ENCODE measurements around the gene LPP.

DNA sequence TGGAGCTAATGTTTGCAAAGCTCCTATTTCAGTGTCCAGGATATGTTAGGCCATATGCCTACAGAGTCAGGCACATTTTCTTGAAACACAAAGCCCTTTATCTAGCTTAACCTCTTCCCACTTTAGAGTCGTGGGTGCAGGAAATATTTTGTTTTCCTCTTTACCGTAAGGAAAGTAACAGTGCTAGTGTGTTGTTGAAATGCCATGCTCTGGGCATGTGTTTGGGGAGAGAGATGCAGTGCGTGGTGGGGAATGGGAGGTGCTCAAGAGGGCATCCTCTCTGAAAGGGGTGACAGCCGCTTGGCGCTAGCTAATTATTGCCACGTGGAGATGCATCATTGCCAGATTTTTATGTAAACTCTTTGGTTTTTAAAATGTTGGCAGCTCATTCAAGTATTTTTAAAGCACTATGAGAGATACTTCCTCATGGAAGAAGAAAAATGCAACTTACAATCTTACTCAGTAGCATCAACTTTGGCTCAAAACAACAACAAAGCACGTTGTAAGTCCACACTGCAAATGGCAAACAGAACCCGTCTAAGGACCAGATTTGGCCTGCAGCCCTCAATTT, 152.6 kb downstream of the LPP start:
- no peak for TF ChIP-seq CTCF (IDR thresholded peaks at IDR 0.05)
- TF ChIP-seq POLR2AphosphoS5 (IDR thresholded peaks at IDR 0.05): peak in 1 of 2 donors; percentile 26
- no peak for TF ChIP-seq EP300 (IDR thresholded peaks at IDR 0.05)
- TF ChIP-seq POLR2A (IDR thresholded peaks at IDR 0.05; ENCODE audit: low read depth): no peak
